COLO668 (cell line): ENCODE measurements around the gene PMF1.
A peak's percentile ranks its signal among the peaks of the same experiment; 100 is the strongest.
"Not testable (repeated sequence)": the region's sequence is repeated elsewhere in the genome, so short reads cannot be mapped to it uniquely, and the experiment has no call there.

Source experiments
- DNase-seq: peaks from one replicate; lab custom pipeline; 2025; ENCODE audit not compliant: unreplicated experiment; lab: John Stamatoyannopoulos, UW

PMF1 gene, protein sequence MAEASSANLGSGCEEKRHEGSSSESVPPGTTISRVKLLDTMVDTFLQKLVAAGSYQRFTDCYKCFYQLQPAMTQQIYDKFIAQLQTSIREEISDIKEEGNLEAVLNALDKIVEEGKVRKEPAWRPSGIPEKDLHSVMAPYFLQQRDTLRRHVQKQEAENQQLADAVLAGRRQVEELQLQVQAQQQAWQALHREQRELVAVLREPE

GRCh38 chr1:156212833-156213643 lies at the start of gene PMF1:
Gene PMF1, plus strand, starts transcription at chr1:156213007. Its CDS starts 9 bp downstream, at chr1:156213016.
- DNase-seq, result peak; percentile 98

GRCh38 chr1:156163712-156164111 lies 49.1 kb upstream of the PMF1 start:
- DNase-seq, result no peak

DNA sequence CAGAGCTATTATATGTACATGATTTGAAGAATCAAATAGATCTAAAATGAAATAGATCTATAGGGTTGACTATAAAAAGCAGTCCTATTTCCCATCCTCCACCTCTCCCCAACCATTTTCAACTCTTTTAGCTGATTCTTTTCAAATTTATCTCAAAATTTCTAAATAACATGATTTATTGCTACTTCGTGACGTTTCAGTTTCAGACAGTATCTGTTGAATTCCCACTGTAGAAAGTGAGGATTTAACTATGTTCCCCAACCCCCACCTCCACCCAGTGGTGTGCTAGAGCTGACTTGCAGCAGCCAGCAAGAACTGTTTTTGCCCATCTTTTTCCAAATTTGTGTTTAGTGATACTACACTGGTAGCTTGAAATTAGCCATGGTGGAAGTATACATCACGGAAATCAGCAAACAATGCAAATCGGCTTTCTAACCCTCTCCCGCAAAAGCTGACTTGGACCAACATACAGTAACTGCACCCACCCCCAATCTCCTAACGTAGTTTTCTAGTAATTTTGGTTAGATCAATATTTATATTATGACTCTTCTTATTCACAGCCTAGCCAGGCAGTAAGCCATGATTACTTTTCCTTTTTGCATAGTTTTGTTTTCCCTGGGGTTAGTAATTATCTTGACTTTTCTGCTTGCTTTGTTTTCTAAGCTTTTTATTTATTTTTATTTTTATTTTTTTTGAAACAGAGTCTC lies 48.5 kb upstream of the PMF1 start:
- DNase-seq, result no peak

DNA sequence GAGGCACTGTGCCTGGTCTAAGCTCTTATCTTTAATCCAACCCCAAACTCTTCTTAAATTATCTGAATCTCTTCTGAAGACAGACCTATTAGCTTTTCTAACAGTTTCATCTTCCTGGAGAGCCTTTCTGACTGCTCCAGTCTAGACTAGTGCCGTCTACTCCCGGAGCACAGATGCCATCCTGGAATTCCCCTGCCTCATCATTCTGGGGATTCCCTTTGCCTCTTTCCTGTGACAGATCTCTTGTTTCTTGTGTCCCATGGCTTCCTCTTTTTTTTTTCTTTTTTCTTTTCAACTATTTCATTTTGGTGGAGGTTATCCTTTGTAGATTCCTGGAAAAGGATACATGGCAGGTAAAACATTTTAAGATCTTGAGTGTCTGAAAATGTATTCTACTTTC lies 47.7 kb upstream of the PMF1 start:
- DNase-seq, result no peak

- no peak for DNase-seq
These were observed 45.3 kb upstream of the PMF1 start for GRCh38 chr1:156167536-156167935.

DNA sequence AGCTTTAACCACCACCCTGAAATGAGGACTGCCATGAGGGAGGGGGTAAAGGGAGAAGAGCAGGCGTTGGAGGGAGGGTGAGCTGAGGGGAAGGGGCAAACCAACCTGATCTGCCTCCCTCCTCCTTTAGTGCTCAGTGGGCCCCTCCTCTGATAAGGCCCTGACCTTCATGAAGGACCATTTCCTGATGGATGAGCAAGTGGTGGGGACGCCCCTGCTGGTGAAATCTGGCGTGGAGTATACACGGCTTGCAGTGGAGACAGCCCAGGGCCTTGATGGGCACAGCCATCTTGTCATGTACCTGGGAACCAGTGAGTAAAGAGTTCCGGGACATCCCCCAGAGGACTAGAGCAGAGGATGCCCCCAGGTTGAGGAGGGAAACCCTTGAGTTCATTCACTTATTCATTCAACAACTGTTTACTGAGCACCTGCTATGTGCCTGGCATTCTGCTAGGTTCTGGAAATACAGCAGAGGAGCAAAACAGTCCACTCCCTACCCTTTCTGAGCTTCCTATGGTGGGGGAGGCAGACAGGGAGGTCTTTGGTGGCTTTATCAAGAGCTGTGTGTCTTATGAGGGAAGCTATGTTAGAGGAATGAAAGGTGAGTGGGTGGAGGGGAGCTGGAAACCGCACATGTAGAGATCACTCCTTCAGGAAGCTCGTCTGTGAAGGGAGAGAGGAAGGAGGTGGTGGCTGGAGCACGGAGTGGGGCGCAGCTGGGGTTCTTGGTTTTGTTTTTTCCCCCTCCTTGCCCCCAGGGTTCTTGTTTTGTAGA lies 39.9 kb upstream of the PMF1 start:
- DNase-seq, result no peak

DNA sequence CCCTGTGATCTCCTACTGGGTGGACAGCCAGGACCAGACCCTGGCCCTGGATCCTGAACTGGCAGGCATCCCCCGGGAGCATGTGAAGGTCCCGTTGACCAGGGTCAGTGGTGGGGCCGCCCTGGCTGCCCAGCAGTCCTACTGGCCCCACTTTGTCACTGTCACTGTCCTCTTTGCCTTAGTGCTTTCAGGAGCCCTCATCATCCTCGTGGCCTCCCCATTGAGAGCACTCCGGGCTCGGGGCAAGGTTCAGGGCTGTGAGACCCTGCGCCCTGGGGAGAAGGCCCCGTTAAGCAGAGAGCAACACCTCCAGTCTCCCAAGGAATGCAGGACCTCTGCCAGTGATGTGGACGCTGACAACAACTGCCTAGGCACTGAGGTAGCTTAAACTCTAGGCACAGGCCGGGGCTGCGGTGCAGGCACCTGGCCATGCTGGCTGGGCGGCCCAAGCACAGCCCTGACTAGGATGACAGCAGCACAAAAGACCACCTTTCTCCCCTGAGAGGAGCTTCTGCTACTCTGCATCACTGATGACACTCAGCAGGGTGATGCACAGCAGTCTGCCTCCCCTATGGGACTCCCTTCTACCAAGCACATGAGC lies 36.1 kb upstream of the PMF1 start:
- DNase-seq, result no peak

GRCh38 chr1:156177919-156178654 lies 34.7 kb upstream of the PMF1 start:
- no peak for DNase-seq

DNA sequence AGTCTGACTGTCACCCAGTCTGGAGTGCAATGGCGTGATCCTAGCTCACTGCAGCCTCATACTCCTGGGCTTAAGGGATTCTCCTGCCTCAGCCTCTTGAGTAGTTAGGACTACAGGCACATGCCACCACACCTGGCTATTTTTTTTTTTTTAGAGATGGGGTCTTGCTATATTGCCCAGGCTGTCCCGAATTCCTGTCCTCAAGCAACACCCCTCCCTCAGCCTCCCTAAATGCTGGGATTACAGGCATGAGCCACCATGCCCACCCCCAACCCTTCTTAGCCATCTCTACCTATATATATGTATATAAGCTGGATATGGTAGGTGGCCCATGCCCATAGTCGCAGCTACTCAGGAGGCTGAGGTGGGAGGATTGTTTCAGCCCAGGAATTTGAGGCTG lies 32.3 kb upstream of the PMF1 start:
- DNase-seq, result no peak

DNA sequence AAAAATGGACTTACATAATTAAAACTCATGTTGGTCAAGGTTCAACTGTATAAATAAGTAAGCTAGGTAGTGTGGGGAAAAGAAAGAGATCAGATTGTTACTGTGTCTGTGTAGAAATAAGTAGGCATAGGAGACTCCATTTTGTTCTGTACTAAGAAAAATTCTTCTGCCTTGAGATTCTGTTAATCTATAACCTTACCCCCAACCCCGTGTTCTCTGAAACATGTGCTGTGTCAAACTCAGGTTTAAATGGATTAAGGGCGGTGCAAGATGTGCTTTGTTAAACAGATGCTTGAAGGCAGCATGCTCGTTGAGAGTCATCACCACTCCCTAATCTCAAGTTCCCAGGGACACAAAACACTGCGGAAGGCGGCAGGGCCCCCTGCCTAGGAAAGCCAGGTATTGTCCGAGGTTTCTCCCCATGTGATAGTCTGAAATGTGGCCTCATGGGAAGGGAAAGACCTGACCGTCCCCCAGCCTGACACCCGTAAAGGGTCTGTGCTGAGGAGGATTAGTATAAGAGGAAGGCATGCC lies 31.3 kb upstream of the PMF1 start:
- not testable (repeated sequence) for DNase-seq

- not testable (repeated sequence) for DNase-seq
These were observed 30.6 kb upstream of the PMF1 start for GRCh38 chr1:156182010-156182779.

- DNase-seq, result not testable (repeated sequence)
These were observed 26.2 kb upstream of the PMF1 start for GRCh38 chr1:156186347-156187177.

- DNase-seq, result not testable (repeated sequence)
These were observed 22.5 kb upstream of the PMF1 start for GRCh38 chr1:156190265-156190664.

- DNase-seq, result no peak
These were observed 21.4 kb upstream of the PMF1 start for GRCh38 chr1:156191292-156191964.

GRCh38 chr1:156193208-156193487 lies 19.7 kb upstream of the PMF1 start:
- no peak for DNase-seq

DNA sequence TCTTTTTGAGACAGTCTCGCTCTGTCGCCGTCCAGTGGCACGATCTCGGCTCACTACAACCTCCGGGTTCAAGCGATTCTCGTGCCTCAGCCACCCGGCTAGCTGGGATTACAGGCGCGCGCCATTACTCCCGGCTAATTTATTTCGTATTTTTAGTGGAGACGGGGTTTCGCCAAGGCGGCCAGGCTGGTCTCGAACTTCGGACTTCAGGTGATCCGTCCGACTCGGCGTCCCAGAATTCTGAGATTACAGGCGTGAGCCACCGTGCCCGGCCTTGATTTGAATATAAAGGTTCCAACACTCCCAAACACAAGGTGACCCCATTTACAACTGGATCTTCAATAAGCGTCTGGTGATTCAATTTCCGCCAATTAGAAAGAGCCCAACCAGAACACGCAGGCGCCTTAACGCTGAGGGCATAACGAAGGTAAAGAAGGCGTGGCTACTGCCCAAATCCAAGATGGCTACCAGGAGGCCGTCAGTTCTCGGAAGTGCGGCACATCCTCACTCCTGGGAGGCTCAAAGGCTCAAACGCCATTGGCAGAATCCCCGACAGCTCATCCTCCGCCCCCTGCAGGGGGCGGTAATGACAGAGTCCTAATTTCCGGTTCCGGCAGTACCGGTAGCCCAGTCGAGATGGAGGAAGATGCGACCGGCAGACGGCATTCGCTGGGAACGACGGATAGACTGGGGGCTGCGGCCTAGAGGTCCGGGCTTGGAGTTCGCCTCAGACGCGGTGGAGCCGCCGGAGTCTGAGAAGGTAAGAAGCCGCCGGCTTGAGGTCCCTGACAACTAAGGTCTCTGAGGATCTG lies 19.1 kb upstream of the PMF1 start, which contains the start of gene SLC25A44:
Gene SLC25A44, plus strand, starts transcription at position 617 of the 812 bp plus-strand sequence. CDS start 5,744 bp downstream, outside the sequence.
- DNase-seq, result peak; percentile 98

- DNase-seq, result no peak
These were observed 18.5 kb upstream of the PMF1 start for GRCh38 chr1:156194300-156194652.
